ENCODE measurements around the gene OVOL3. TPM values are rescaled to one million over a fixed set of nuclear protein-coding genes. Genes with fewer than 3 reads are reported as not detected.
"Not testable (repeated sequence)": the region's sequence is repeated elsewhere in the genome, so short reads cannot be mapped to it uniquely, and the experiment has no call there.

The OVOL3 gene
- not detected in 2 replicates for total RNA-seq (2014; rRNA removed; shearing (Covaris generic))
- not detected in 2 replicates for polyA plus RNA-seq (2015; cell fraction: cytosol; rRNA removed)
- polyA plus RNA-seq (2015; cell fraction: nucleus; rRNA removed): not detected in 2 replicates

- no peak for DNase-seq (ENCODE audit: low read depth)
These were observed at the start of gene OVOL3 for GRCh38 chr19:36110487-36111199. Gene OVOL3 (plus strand): TSS chr19:36111143. CDS start chr19:36111203, 60 bp downstream.

DNA sequence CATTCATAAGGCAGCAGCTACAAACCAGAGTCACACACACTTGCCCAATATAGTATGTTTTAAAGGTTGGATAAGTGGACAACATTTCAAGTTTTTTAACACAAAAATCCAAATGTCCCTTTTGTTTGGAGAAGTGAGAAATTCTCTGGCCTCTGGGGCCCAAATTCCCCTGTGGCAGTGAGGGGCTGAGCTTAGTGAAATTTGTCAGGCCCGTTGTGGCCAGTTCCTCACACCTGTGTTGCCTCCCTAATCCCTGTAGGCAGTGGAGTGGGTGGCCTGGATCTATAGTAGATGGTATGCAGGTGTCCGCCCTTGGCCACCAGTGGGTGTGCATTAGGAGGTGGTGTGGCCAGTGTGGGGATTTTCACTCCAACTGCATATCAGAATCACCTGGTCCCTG is 49.6 kb upstream of the OVOL3 start:
- no peak for DNase-seq (ENCODE audit: low read depth)

- DNase-seq (ENCODE audit: low read depth): no peak
These were observed 46.1 kb upstream of the OVOL3 start for GRCh38 chr19:36064826-36065225.

DNA sequence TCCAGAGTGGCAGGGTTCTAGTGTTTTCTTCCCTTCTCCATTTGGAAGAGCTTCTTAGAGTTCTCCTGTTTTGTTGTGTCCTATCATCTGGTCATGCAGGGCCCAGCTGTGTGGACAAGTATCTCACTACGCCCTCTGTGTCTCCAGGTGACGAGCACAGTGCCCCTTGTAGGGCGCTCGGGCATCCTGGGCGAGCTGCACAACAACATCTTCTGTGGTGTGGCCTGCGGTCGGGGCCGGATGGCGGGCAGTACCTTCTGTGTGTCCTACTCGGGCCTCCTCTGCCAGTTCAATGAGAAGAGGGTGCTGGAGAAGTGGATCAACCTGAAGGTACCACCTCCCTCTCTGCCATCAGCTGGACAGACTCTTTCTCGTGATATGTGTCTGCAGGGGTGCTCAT is 43.3 kb upstream of the OVOL3 start:
- no peak for DNase-seq (ENCODE audit: low read depth)

- not testable (repeated sequence) for DNase-seq (ENCODE audit: low read depth)
These were observed 42.0 kb upstream of the OVOL3 start for GRCh38 chr19:36068810-36069499.

GRCh38 chr19:36072081-36072480 is 38.9 kb upstream of the OVOL3 start:
- DNase-seq (ENCODE audit: low read depth): no peak

GRCh38 chr19:36073121-36073876 is 37.6 kb upstream of the OVOL3 start:
- no peak for DNase-seq (ENCODE audit: low read depth)

DNA sequence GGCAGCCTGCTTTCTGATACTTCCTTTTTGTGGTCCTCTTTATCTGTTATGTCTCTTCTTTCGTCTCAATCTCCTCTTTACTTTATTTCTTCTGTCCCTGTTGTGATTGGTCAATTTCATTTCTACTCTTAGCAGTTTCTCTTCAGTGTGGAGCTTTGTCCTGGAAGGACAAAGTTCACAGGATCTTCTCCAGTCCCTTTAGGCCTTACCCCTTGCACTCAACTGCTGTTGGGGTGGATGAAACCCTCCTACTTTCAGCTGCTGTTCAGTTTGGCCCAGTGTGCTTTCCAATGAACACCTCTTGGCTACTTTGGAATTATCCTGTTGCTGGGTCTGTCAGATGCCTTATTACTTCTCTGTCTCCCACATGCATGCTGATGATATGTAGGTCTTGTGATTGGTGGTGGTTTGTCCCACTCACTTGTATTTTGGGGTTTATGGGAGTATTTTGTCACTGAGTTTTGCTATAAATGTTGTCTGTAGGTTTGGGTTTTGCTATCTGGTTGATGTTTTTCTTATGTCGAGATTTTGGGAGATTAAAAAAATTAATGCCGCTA is 31.5 kb upstream of the OVOL3 start:
- DNase-seq (ENCODE audit: low read depth): no peak

DNA sequence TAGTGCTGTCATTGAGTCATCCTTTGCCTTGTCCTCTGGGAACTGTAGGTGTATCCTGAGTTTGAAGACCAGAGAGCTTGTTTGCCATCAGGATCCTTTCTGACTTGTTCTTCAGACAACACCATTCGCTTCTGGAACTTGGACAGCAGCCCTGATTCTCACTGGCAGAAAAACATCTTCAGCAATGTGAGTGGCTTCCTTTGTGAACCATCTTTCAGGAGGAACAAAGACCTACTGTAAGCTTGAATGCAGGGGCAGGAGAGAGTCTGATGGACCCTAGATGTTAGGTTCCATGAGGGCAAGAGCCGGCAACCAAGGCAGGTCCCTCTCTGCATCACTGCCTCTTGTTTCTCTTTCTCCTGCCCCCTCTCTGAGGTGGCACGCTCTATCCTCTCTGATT is 29.6 kb upstream of the OVOL3 start:
- no peak for DNase-seq (ENCODE audit: low read depth)

DNA sequence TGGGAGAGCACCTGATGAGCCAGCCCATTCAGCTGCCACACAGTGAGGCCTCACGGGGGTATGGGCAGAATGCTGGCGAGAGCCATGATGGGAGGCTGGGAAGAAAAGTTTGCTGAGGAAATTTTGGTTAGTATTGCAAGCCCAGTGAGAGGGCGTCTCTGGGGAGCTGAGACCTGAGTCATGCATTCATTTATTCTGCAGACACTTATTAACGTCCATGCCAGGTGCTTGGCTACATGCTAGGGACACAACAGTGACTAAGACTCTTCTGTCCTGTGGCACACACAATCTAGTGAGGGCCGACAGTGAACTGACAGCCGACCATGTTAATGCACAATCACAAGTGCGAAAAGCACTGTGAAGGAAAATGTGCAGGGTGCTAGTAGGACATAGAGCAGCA is 29.0 kb upstream of the OVOL3 start:
- DNase-seq (ENCODE audit: low read depth): no peak

GRCh38 chr19:36082916-36083315 is 28.0 kb upstream of the OVOL3 start:
- no peak for DNase-seq (ENCODE audit: low read depth)

DNA sequence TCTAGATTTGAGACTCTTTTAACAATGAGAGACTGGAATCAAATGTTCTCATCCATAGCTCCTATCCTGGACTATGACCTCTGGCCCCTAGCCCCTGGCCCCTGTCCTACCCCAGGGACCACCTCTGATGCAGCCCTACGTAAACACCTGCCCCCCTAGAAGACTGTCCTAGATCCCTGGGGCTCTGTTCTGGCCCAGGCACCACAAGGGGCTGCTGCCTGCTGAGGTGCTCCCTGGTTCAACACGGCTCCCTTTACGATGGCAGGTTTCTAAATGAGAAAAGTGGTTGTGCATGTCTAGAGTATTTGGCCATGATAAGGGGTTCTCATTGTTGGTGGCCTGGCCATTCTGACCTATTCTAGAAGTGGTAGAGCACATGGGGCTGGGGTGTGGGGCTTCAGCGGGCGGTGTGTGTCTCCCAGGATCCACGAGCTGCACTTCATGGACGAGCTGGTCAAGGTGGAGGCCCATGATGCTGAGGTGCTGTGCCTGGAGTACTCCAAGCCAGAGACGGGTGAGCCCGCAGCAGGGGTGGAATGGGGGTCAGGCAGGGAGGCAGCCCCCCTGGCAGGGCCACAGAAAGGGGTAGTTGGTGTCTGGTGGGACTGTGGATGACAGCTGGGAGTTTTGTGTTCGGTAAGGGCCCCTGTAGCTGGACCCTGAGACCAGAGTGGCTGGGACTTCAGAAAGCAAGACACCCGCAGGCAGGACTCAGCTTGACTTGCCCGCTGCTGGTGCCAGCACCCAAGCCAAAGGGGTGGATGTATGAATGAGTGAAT is 26.5 kb upstream of the OVOL3 start:
- no peak for DNase-seq (ENCODE audit: low read depth)

DNA sequence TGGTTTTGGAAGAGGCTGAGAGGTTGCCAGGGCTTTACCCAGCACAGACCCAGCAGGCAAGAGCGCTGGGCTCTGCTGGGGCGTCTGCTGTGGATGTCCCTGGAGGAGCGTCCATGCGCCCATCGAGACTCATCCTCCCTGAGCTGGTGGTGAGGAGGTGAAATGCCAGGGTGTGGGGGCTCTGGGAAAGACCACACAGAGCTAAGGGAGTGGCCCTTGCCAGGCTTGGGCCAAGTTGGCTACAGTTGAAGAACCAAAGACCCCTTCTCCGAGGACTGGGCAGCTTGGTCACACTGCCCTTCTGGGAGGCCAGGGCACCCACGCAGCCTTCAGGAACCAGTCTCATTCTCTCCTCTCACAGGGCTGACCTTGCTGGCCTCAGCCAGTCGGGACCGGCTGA is 24.6 kb upstream of the OVOL3 start:
- no peak for DNase-seq (ENCODE audit: low read depth)

GRCh38 chr19:36089847-36090246 is 21.1 kb upstream of the OVOL3 start:
- no peak for DNase-seq (ENCODE audit: low read depth)

DNA sequence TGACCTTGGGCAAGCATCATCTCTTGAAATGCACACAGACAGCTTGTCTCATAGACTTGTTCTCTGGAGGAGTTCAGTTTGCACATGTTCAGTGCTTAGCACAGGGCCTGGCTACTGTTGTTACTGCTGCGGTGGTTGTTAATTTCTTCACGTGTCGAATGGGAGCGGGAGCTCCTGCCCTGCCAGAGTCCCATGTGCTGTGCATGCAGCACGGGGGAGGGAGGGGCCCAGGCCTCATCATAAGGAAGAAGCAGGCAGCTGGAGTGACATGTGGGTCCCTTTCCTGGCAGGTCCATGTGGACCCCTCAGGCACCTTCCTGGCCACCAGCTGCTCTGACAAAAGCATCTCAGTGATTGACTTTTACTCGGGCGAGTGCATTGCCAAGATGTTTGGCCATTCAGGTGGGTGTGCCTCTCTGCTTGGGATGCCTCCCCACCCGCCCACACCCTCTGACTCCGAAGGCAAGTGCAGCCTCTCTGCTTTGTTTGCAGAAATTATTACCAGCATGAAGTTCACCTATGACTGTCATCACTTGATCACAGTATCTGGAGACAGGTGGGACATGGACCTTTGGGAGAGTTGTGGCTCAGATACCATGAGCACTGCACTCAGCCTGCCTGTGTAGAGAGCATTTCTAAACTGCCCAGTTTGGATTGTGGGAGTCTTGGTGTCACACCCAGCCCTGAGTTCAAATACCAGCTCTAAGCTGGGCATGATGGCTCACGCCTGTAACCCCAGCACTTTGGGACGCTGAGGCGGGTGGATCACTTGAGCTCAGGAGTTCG is 19.8 kb upstream of the OVOL3 start:
- no peak for DNase-seq (ENCODE audit: low read depth)

DNA sequence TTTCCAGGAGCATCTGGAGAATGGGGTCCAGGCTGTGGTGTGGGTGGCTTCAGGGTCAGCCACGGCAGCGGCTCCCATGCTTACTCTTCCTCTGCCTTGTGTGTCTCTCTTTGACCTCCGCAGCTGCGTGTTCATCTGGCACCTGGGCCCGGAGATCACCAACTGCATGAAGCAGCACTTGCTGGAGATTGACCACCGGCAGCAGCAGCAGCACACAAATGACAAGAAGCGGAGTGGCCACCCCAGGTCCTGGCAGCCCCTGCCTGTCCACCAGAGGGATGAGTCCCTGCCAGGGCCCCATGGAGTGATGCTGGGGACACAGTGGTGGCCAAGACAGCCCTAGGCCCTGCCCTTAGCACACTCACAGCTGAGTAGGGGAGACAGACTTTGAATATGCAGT is 18.4 kb upstream of the OVOL3 start:
- DNase-seq (ENCODE audit: low read depth): no peak

DNA sequence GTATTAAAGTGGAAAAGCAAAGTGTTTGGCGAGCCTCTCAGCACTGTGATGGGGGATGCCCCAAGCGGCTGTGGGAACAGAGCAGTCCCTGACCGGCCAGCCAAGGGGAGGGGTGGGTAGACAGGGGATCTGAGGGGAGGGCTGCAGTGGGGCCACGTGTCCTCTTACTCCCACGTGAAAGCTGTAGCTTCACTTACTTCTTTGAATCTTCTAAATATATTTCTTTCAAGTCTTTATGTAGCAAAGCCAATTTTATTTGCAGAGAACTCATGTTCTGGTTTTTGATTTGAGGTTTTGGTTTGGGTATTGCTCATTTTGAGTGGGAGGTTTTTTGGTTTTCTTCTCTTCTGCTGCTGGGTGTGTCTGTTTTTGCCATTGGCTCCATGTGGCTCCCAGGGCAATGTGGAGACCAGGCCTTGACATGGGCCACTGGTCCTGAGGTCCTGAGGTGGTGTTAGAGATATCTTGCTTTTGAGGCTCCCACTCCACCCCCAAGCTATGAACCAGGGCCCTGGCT is 17.7 kb upstream of the OVOL3 start:
- no peak for DNase-seq (ENCODE audit: low read depth)

- DNase-seq (ENCODE audit: low read depth): no peak
These were observed 17.3 kb upstream of the OVOL3 start for GRCh38 chr19:36093687-36094086.

DNA sequence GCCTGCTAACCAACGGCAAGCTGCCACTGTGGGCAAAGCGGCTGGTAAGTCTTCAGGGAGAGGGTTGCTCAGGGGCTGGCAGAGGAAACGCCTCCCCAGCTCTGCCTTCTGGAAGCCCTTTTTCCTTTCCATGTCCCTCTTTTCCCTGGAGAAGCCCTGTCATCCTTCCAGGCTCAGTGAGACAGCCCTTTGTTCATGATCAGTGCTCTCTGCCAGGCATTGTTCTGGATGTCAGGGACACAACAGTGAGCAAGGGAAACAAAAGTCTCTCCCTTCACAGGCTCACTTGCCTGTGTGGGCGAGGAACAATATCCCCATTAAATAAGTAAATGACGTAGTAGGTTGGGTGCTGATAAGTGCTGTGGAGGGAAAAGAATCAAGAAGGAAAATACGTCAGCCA is 13.9 kb upstream of the OVOL3 start:
- DNase-seq (ENCODE audit: low read depth): no peak

All from HT1080 (cell line).